Hepatocyte (in vitro differentiated cells): ENCODE results near the gene PDLIM4.

ENCODE experiments used
- CTCF ChIP-seq: fragments of 200-600 bp; sonication (generic); IDR thresholded peaks from 2 replicates; pipeline ENCODE4 v1.5.1; 2016; ENCODE audit warnings: antibody characterized with exemption, mild to moderate bottlenecking; ENCODE audit not compliant: poor library complexity
- EZH2phosphoT487 ChIP-seq: fragments of 200-600 bp; sonication (generic); IDR thresholded peaks from one replicate; pipeline ENCODE4 v1.6.1; 2018; ENCODE audit warnings: antibody characterized with exemption, mild to moderate bottlenecking, low read depth, moderate library complexity; ENCODE audit not compliant: unreplicated experiment, severe bottlenecking

DNA sequence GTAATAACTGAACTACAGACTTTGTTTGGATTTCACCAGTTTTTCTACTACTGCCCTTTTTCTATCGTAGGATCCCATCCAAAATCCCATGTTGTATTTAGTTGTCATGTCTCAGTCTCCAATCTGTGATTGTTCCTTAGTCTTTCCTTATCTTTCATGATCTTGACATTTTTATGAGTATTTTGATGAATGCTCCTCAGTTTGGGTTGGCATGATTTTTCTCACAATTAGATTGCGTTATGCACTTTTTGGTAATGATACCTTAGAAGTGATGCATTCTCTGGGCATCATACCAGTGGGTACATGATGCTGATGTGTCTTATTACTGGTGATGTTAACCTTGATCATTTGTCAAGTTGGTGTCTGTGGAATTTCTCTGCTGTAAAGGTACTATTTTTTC is 42.4 kb downstream of the PDLIM4 start:
- TF ChIP-seq CTCF (no peak), EZH2phosphoT487 (no peak)
